ENCODE measurements around the gene ROCK1. TPM values are rescaled to one million over a fixed set of nuclear protein-coding genes. Genes with fewer than 3 reads are reported as not detected.
"Not testable (repeated sequence)": the region's sequence is repeated elsewhere in the genome, so short reads cannot be mapped to it uniquely, and the experiment has no call there.

The ROCK1 gene
- 100 to 1,000 TPM in 3 of 4 donors, 10 to 100 TPM in 1; 77.2 to 110 (median 106) TPM for total RNA-seq

- Histone ChIP-seq H3K27me3 (no peaks in the 10 kb centered on the region), H3K4me3 (peak within 1 kb of the TSS; percentile 87 to 98 (median 90)), H3K4me1 (peaks cover 24 to 42% (median 33%) of the 10 kb centered on the region in 4 donors), H3K27ac (replicated peaks in 1 of 4) (peak within 1 kb of the TSS; percentile 95 to 98 (median 97)), H3K36me3 (no peaks in the 10 kb centered on the region), H3K9me3 (no peaks in the 10 kb centered on the region)
- intact Hi-C loops (cut with DNase I): loop anchor here (5.0 to 10.0 kb wide), 3 partner anchors 59 to 107 kb away; no protein-coding TSS in a partner anchor
- TF ChIP-seq EP300 (IDR thresholded peaks at IDR 0.05) (no peak), POLR2A (IDR thresholded peaks at IDR 0.05; ENCODE audit: low read depth) (peak; percentile 28), POLR2AphosphoS5 (IDR thresholded peaks at IDR 0.05) (peak; percentile 84 to 94)
- 0% methylated on average over 3 of the region's 80 CpGs for WGBS
- DNase-seq (ENCODE audit: extremely low spot score): peak; percentile 100
These were observed at the start of gene ROCK1 for GRCh38 chr18:21111346-21112139. ROCK1 (minus strand) TSS chr18:21111813; CDS start chr18:21110910, 903 bp downstream.

- intact Hi-C loops (cut with DNase I): no loop called here
- no peaks in the 10 kb centered on the region for H3K27me3 ChIP-seq
- 96% methylated on average over 1 of the region's 1 CpG for WGBS
- no peaks in the 10 kb centered on the region for H3K36me3 ChIP-seq
- H3K4me3 ChIP-seq: no peak overlapping the region
- no peak for DNase-seq (ENCODE audit: extremely low spot score)
- TF ChIP-seq POLR2AphosphoS5 (IDR thresholded peaks at IDR 0.05) (no peak), POLR2A (IDR thresholded peaks at IDR 0.05; ENCODE audit: low read depth) (no peak)
- TF ChIP-seq, protein P1, sequence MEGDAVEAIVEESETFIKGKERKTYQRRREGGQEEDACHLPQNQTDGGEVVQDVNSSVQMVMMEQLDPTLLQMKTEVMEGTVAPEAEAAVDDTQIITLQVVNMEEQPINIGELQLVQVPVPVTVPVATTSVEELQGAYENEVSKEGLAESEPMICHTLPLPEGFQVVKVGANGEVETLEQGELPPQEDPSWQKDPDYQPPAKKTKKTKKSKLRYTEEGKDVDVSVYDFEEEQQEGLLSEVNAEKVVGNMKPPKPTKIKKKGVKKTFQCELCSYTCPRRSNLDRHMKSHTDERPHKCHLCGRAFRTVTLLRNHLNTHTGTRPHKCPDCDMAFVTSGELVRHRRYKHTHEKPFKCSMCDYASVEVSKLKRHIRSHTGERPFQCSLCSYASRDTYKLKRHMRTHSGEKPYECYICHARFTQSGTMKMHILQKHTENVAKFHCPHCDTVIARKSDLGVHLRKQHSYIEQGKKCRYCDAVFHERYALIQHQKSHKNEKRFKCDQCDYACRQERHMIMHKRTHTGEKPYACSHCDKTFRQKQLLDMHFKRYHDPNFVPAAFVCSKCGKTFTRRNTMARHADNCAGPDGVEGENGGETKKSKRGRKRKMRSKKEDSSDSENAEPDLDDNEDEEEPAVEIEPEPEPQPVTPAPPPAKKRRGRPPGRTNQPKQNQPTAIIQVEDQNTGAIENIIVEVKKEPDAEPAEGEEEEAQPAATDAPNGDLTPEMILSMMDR (IDR thresholded peaks at IDR 0.05): no peak
- H3K4me1 ChIP-seq: no peaks in the 10 kb centered on the region
- peaks cover 0 to 17% (median 9%) of the 10 kb centered on the region in 4 donors for H3K9me3 ChIP-seq
- no peak overlapping the region for H3K27ac ChIP-seq (replicated peaks in 1 of 4)
These were observed 43.8 kb upstream of the ROCK1 start for GRCh38 chr18:21155443-21155842.

DNA sequence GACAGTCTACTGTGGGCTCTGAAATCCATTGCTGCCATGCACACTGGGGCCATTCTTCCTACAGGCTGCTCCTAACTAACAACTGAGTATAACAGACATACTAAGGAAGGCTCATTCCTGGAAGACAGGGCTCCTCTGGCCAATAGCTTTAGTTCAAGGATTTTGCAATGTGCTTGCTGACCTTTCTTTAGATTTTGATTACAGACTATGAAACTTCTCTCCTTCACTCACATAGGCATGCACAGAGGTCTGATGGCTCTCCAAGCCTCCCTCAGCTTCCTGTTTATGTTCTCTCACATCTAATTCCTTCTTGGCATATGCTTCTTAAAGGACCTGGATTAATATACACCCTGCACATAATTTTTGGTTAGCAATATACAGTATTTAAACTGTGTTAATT is 34.4 kb upstream of the ROCK1 start:
- TF ChIP-seq EP300 (IDR thresholded peaks at IDR 0.05) (no peak), POLR2AphosphoS5 (IDR thresholded peaks at IDR 0.05) (no peak), POLR2A (IDR thresholded peaks at IDR 0.05; ENCODE audit: low read depth) (no peak)
- TF ChIP-seq, protein P1 (IDR thresholded peaks at IDR 0.05): no peak
- Histone ChIP-seq H3K4me1 (peaks cover 6 to 18% (median 13%) of the 10 kb centered on the region in 4 donors), H3K27ac (replicated peaks in 1 of 4) (no peak overlapping the region), H3K36me3 (no peaks in the 10 kb centered on the region), H3K9me3 (no peaks in the 10 kb centered on the region), H3K27me3 (no peaks in the 10 kb centered on the region), H3K4me3 (no peak overlapping the region)
- no peak for DNase-seq (ENCODE audit: extremely low spot score)
- intact Hi-C loops (cut with DNase I): no loop called here

DNA sequence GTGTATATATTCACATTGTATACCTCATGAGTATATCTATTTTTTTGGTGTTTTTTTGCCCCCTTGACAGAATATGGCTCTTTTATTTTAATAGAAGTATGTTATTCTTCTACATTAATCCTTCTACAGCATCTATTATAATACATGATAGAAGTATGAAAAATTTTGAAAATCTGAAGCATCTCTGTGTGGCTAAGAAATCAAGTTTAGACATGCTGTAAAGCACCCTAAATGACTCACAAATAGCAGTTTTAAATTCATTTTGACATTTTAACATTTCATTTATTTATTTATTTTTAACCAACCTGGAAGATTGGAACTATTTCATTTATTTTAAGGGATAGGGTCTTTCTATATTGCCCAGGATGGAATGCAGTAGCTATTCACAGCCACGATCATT is 33.8 kb upstream of the ROCK1 start:
- no peaks in the 10 kb centered on the region for H3K27me3 ChIP-seq
- intact Hi-C loops (cut with DNase I): no loop called here
- no peak overlapping the region for H3K4me3 ChIP-seq
- H3K9me3 ChIP-seq: no peaks in the 10 kb centered on the region
- TF ChIP-seq, protein P1 (IDR thresholded peaks at IDR 0.05): no peak
- TF ChIP-seq POLR2A (IDR thresholded peaks at IDR 0.05; ENCODE audit: low read depth) (no peak), POLR2AphosphoS5 (IDR thresholded peaks at IDR 0.05) (no peak), EP300 (IDR thresholded peaks at IDR 0.05) (no peak)
- H3K36me3 ChIP-seq: no peaks in the 10 kb centered on the region
- WGBS: 95% methylated on average over 1 of the region's 1 CpG
- peaks cover 6 to 19% (median 13%) of the 10 kb centered on the region in 4 donors for H3K4me1 ChIP-seq
- no peak overlapping the region for H3K27ac ChIP-seq (replicated peaks in 1 of 4)
- no peak for DNase-seq (ENCODE audit: extremely low spot score)

- intact Hi-C loops (cut with DNase I): no loop called here
- no peaks in the 10 kb centered on the region for H3K36me3 ChIP-seq
- no peak for DNase-seq (ENCODE audit: extremely low spot score)
- no peak overlapping the region for H3K4me3 ChIP-seq
- no peak for TF ChIP-seq POLR2AphosphoS5 (IDR thresholded peaks at IDR 0.05)
- H3K9me3 ChIP-seq: no peaks in the 10 kb centered on the region
- WGBS: 40% methylated on average over 5 of the region's 5 CpGs
- H3K27me3 ChIP-seq: no peaks in the 10 kb centered on the region
- H3K4me1 ChIP-seq: peaks cover 6 to 19% (median 13%) of the 10 kb centered on the region in 4 donors
- H3K27ac ChIP-seq (replicated peaks in 1 of 4): peak overlapping the region; percentile 56 to 76 (median 62)
These were observed 30.2 kb upstream of the ROCK1 start for GRCh38 chr18:21141668-21142422.

- H3K27me3 ChIP-seq; H3K36me3 ChIP-seq; DNase-seq (ENCODE audit: extremely low spot score); H3K9me3 ChIP-seq; intact Hi-C loops (cut with DNase I); H3K4me3 ChIP-seq; H3K27ac ChIP-seq (replicated peaks in 1 of 4): not testable (repeated sequence)
- peaks cover 6 to 19% (median 13%) of the 10 kb centered on the region in 4 donors for H3K4me1 ChIP-seq
- WGBS: 92% methylated on average over 29 of the region's 41 CpGs
These were observed 26.3 kb upstream of the ROCK1 start for GRCh38 chr18:21137719-21138488.
